ENCODE data around the gene SPTBN2.
A peak's percentile ranks its signal among the peaks of the same experiment; 100 is the strongest.

SPTBN2 gene

GRCh38 chr11:66716996-66717395 lies 12.0 kb downstream of the SPTBN2 start:
- POLR2A ChIA-PET (ENCODE audit: low non-redundant PET) = no interaction called here
- no peak for TF ChIP-seq CTCF (conservative IDR thresholded peaks at IDR 0.05; ENCODE audit: low read depth)
- no peak overlapping the region for H3K27ac ChIP-seq
- CTCF ChIA-PET = interaction anchor here (0.6 kb wide), 1 partner anchor 423 kb away, joined by 5 read pairs; no protein-coding TSS in a partner anchor
- DNase-seq (ENCODE audit: low spot score) = no peak

GRCh38 chr11:66715346-66716085 lies 13.5 kb downstream of the SPTBN2 start:
- no peak for TF ChIP-seq CTCF (conservative IDR thresholded peaks at IDR 0.05; ENCODE audit: low read depth)
- no peak for DNase-seq (ENCODE audit: low spot score)
- POLR2A ChIA-PET (ENCODE audit: low non-redundant PET) = no interaction called here
- CTCF ChIA-PET = no interaction called here
- peak overlapping the region; percentile 11; the same call in 1 of the 2 replicates for H3K27ac ChIP-seq

GRCh38 chr11:66713746-66714480 lies 15.1 kb downstream of the SPTBN2 start:
- ChIA-PET CTCF (no interaction called here), POLR2A (ENCODE audit: low non-redundant PET) (no interaction called here)
- no peak for DNase-seq (ENCODE audit: low spot score)
- no peak for TF ChIP-seq CTCF (conservative IDR thresholded peaks at IDR 0.05; ENCODE audit: low read depth)
- H3K27ac ChIP-seq = peak overlapping the region; percentile 23

- peak overlapping the region; percentile 84 for H3K27ac ChIP-seq
- ChIA-PET POLR2A (ENCODE audit: low non-redundant PET) (no interaction called here), CTCF (no interaction called here)
- DNase-seq (ENCODE audit: low spot score) = no peak
- no peak for TF ChIP-seq CTCF (conservative IDR thresholded peaks at IDR 0.05; ENCODE audit: low read depth)
Observed at GRCh38 chr11:66710384-66710930, 18.6 kb downstream of the SPTBN2 start.

GRCh38 chr11:66708701-66709100 lies 20.3 kb downstream of the SPTBN2 start:
- no peak for TF ChIP-seq CTCF (conservative IDR thresholded peaks at IDR 0.05; ENCODE audit: low read depth)
- ChIA-PET POLR2A (ENCODE audit: low non-redundant PET) (no interaction called here), CTCF (interaction anchor here (0.7 kb wide), 1 partner anchor 75 kb away, joined by 3 read pairs; no protein-coding TSS in a partner anchor)
- no peak for DNase-seq (ENCODE audit: low spot score)
- H3K27ac ChIP-seq = peak overlapping the region; percentile 84

GRCh38 chr11:66708094-66708493 lies 20.9 kb downstream of the SPTBN2 start:
- POLR2A ChIA-PET (ENCODE audit: low non-redundant PET) = no interaction called here
- no peak for DNase-seq (ENCODE audit: low spot score)

More at GRCh38 chr11:66708094-66708493, 20.9 kb downstream of the SPTBN2 start:
- peak overlapping the region; percentile 84 for H3K27ac ChIP-seq
- CTCF ChIA-PET = interaction anchor here (1.3 kb wide), 1 partner anchor 126 kb away, joined by 3 read pairs; no protein-coding TSS in a partner anchor
- no peak for TF ChIP-seq CTCF (conservative IDR thresholded peaks at IDR 0.05; ENCODE audit: low read depth)
